H1 (cell line): Measurements from ENCODE around the gene ZNF423. TPM values are rescaled to one million over a fixed set of nuclear protein-coding genes. Genes with fewer than 3 reads are reported as not detected.

Experiments used
- CTCF ChIA-PET: fragments of 300-600 bp; sonication (Branson Sonifier 250); formaldehyde crosslinking; loops from one replicate; lab custom pipeline; 2021; ENCODE audit not compliant: partially characterized antibody; lab: Charles Lee
- POLR2A ChIA-PET: fragments of 300-600 bp; sonication (Branson Sonifier 250); formaldehyde crosslinking; loops from one replicate; lab custom pipeline; 2021; ENCODE audit warnings: inconsistent platforms; ENCODE audit not compliant: partially characterized antibody; lab: Charles Lee
- DNase-seq, 2 experiments: peaks; one replicate each; pipeline versions ENCODE4 v3.0.0 to v3.0.0-alpha.2; 2010 to 2022; ENCODE audit warnings: low spot score in 2 of 2, low read depth in 1 of 2, mixed read lengths in 1 of 2
- FAIRE-seq: peaks from 2 replicates; lab custom pipeline; 2011; peaks lifted over from hg19 to GRCh38; lab: Jason Lieb, UNC
- H2AFZ ChIP-seq: 2 replicates; pipeline ENCODE4 v1.8.1; 2012; ENCODE audit warnings: low read length, inconsistent platforms
- H2AK5ac ChIP-seq: 2 replicates; pipeline ENCODE4 v1.6.1; 2013; ENCODE audit warnings: low read depth, low read length
- H2BK120ac ChIP-seq: replicated peaks from 2 replicates; pipeline ENCODE3; 2013; ENCODE audit warnings: low read depth, low read length, inconsistent platforms
- H2BK12ac ChIP-seq: 2 replicates; pipeline ENCODE4 v1.6.1; 2013; ENCODE audit warnings: low read depth, low read length
- H2BK15ac ChIP-seq: 2 replicates; pipeline ENCODE4 v1.6.1; 2013; ENCODE audit warnings: low read length
- H2BK20ac ChIP-seq: 2 replicates; pipeline ENCODE4 v1.6.1; 2013; ENCODE audit warnings: low read length
- H2BK5ac ChIP-seq: 2 replicates; pipeline ENCODE4 v1.6.1; 2013; ENCODE audit warnings: low read depth, low read length
- H3K14ac ChIP-seq: 2 replicates; pipeline ENCODE4 v1.6.1; 2013; ENCODE audit warnings: inconsistent platforms; ENCODE audit not compliant: insufficient read length
- H3K18ac ChIP-seq: 2 replicates; pipeline ENCODE4 v1.6.1; 2013; ENCODE audit warnings: low read length; ENCODE audit errors: extremely low read depth
- H3K23ac ChIP-seq: 2 replicates; pipeline ENCODE4 v1.6.1; 2013; ENCODE audit warnings: inconsistent platforms; ENCODE audit not compliant: insufficient read length
- H3K23me2 ChIP-seq: 2 replicates; pipeline ENCODE4 v1.6.1; 2013; ENCODE audit warnings: low read depth, low read length
- H3K27ac ChIP-seq: 2 replicates; pipeline ENCODE4 v1.6.1; 2011; ENCODE audit warnings: low read depth, low read length, inconsistent platforms
- H3K27me3 ChIP-seq, 4 experiments: replicated peaks in 1 of 4; 1 replicate in 1 of 4; 2 replicates in 3 of 4; pipeline versions ENCODE4 v1.6.1 to v1.8.1; 2011 to 2013; ENCODE audit warnings: low read length in 3 of 4, mild to moderate bottlenecking in 3 of 4, inconsistent platforms in 2 of 4, mixed read lengths in 2 of 4, moderate library complexity in 1 of 4; ENCODE audit not compliant: control insufficient read depth in 3 of 4, insufficient read depth in 3 of 4; ENCODE audit errors: extremely low read depth in 1 of 4
- H3K36me3 ChIP-seq, 4 experiments: 2 replicates each; pipeline versions ENCODE4 v1.6.1 to v1.8.1; 2011 to 2013; ENCODE audit warnings: mild to moderate bottlenecking in 4 of 4, low read length in 3 of 4, moderate library complexity in 2 of 4, control low read depth in 1 of 4, inconsistent platforms in 1 of 4; ENCODE audit not compliant: insufficient read depth in 4 of 4, control insufficient read depth in 2 of 4
- H3K4ac ChIP-seq: replicated peaks from 2 replicates; pipeline ENCODE3; 2013; ENCODE audit warnings: low read length, low read depth, mixed read lengths, inconsistent platforms; ENCODE audit not compliant: insufficient read length
- H3K4me1 ChIP-seq, 4 experiments: replicated peaks in 1 of 4; 1 replicate in 1 of 4; 2 replicates in 3 of 4; pipeline versions ENCODE4 v1.6.1 to v1.8.1; 2011 to 2013; ENCODE audit warnings: low read length in 3 of 4, inconsistent platforms in 2 of 4, mixed read lengths in 1 of 4; ENCODE audit not compliant: insufficient read depth in 4 of 4, control insufficient read depth in 3 of 4
- H3K4me2 ChIP-seq, 2 experiments: 2 replicates each; pipeline versions ENCODE4 v1.6.1 to v1.8.1; 2011 to 2013; ENCODE audit warnings: low read depth in 2 of 2, low read length in 2 of 2, control low read depth in 1 of 2, inconsistent platforms in 1 of 2, mild to moderate bottlenecking in 1 of 2; ENCODE audit not compliant: insufficient read depth in 1 of 2
- H3K4me3 ChIP-seq, 4 experiments: fragments of 200-600, 300-600 bp in 1 of 4; sonication (generic), shearing (Covaris generic), sonication (Bioruptor Twin) in 1 of 4; 2 replicates each; pipeline versions ENCODE4 v1.5.1 to v1.8.1; 2011 to 2016; ENCODE audit warnings: low read length in 4 of 4, low read depth in 3 of 4, control low read depth in 2 of 4, inconsistent platforms in 2 of 4, mild to moderate bottlenecking in 2 of 4, mixed read lengths in 1 of 4, moderate library complexity in 1 of 4; ENCODE audit not compliant: insufficient read depth in 2 of 4; ENCODE audit errors: extremely low read depth in 1 of 4
- H3K56ac ChIP-seq: replicated peaks from 2 replicates; pipeline ENCODE3; 2013; ENCODE audit warnings: low read depth, mild to moderate bottlenecking, mixed read lengths, low read length, inconsistent platforms; ENCODE audit not compliant: insufficient read length
- H3K79me1 ChIP-seq: 2 replicates; pipeline ENCODE4 v1.6.1; 2013; ENCODE audit warnings: low read depth, low read length, control low read depth
- H3K79me2 ChIP-seq, 2 experiments: 2 replicates each; pipeline versions ENCODE4 v1.6.1 to v1.8.1; 2012 to 2013; ENCODE audit warnings: low read length in 2 of 2, mild to moderate bottlenecking in 2 of 2, inconsistent platforms in 1 of 2; ENCODE audit not compliant: insufficient read depth in 2 of 2, control insufficient read depth in 1 of 2
- H3K9ac ChIP-seq, 4 experiments: replicated peaks in 1 of 4; 1 replicate in 1 of 4; 2 replicates in 3 of 4; pipeline versions ENCODE4 v1.6.1 to v1.8.1; 2011 to 2013; ENCODE audit warnings: low read depth in 3 of 4, low read length in 3 of 4, control low read depth in 2 of 4, mild to moderate bottlenecking in 2 of 4, moderate library complexity in 2 of 4, inconsistent platforms in 1 of 4; ENCODE audit errors: extremely low read depth in 1 of 4
- H3K9me3 ChIP-seq, 2 experiments: 2 replicates each; pipeline versions ENCODE4 v1.6.1 to v1.8.1; 2012 to 2013; ENCODE audit warnings: mild to moderate bottlenecking in 2 of 2, moderate library complexity in 2 of 2, control low read depth in 1 of 2, inconsistent platforms in 1 of 2, low read depth in 1 of 2, low read length in 1 of 2, mixed read lengths in 1 of 2; ENCODE audit not compliant: insufficient read depth in 2 of 2
- H4K20me1 ChIP-seq, 2 experiments: replicated peaks in 1 of 2; 2 replicates each; pipeline versions ENCODE3 to v1.8.1; 2011 to 2013; ENCODE audit warnings: inconsistent platforms in 2 of 2, low read length in 2 of 2, mild to moderate bottlenecking in 1 of 2; ENCODE audit not compliant: insufficient read depth in 2 of 2, control insufficient read depth in 1 of 2
- H4K5ac ChIP-seq: 2 replicates; pipeline ENCODE4 v1.6.1; 2013; ENCODE audit warnings: low read length, low read depth, mixed read lengths, inconsistent platforms; ENCODE audit not compliant: insufficient read length
- H4K8ac ChIP-seq: 2 replicates; pipeline ENCODE4 v1.8.0; 2013; ENCODE audit warnings: mild to moderate bottlenecking, moderate library complexity, low read length, inconsistent platforms; ENCODE audit not compliant: insufficient read depth; ENCODE audit errors: extremely low read depth
- H4K91ac ChIP-seq: replicated peaks from 2 replicates; pipeline ENCODE3; 2013; ENCODE audit warnings: low read length, mixed read lengths, inconsistent platforms; ENCODE audit not compliant: insufficient read length
- CBX5 ChIP-seq: fragments of 300-800, 300-1000 bp; sonication (generic); IDR thresholded peaks from 2 replicates; pipeline ENCODE4 v1.7.1; 2016; ENCODE audit warnings: antibody characterized with exemption, low read length, low read depth
- CHD1 ChIP-seq: IDR thresholded peaks from 2 replicates; pipeline ENCODE4 v1.6.1; 2012; ENCODE audit warnings: low read depth, low read length, improper control_type of control experiment
- CREB1 ChIP-seq: IDR thresholded peaks from 2 replicates; pipeline ENCODE4 v1.6.1; 2012; ENCODE audit warnings: inconsistent platforms
- EZH2 ChIP-seq: fragments of 200-600 bp; sonication (generic); IDR thresholded peaks from 2 replicates; pipeline ENCODE4 v1.7.1; 2012; ENCODE audit warnings: low read depth, mild to moderate bottlenecking, moderate library complexity, low read length, inconsistent platforms; ENCODE audit not compliant: severe bottlenecking
- GABPA ChIP-seq: IDR thresholded peaks from 2 replicates; pipeline ENCODE4 v1.6.1; 2011; ENCODE audit warnings: mild to moderate bottlenecking, low read length, moderate library complexity, borderline replicate concordance; ENCODE audit not compliant: insufficient read depth
- GTF2F1 ChIP-seq: IDR thresholded peaks from 2 replicates; pipeline ENCODE4 v1.6.1; 2012; ENCODE audit warnings: low read depth, low read length, improper control_type of control experiment, borderline replicate concordance
- HDAC2 ChIP-seq, 2 experiments: fragments of 300-600 bp in 1 of 2; sonication (generic) in 1 of 2; IDR thresholded peaks; 2 replicates each; pipeline ENCODE4 v1.6.1; 2011 to 2012; ENCODE audit warnings: low read depth in 2 of 2, low read length in 2 of 2, mild to moderate bottlenecking in 2 of 2, moderate library complexity in 2 of 2, borderline replicate concordance in 1 of 2, inconsistent platforms in 1 of 2
- KDM4A ChIP-seq: IDR thresholded peaks from one replicate; pipeline ENCODE4 v1.7.1; 2012; ENCODE audit warnings: low read depth, mild to moderate bottlenecking, moderate library complexity, low read length, inconsistent platforms; ENCODE audit not compliant: severe bottlenecking
- KDM5A ChIP-seq: fragments of 200-600 bp; IDR thresholded peaks from 2 replicates; pipeline ENCODE4 v1.7.1; 2012; ENCODE audit warnings: mild to moderate bottlenecking, low read length, inconsistent platforms, mixed read lengths
- POLR2A ChIP-seq, 2 experiments: IDR thresholded peaks; 1 replicate in 1 of 2; 2 replicates in 1 of 2; pipeline ENCODE4 v1.6.1; 2011; ENCODE audit warnings: low read depth in 2 of 2, low read length in 2 of 2, mild to moderate bottlenecking in 2 of 2; ENCODE audit errors: control extremely low read depth in 1 of 2
- TEAD4 ChIP-seq: IDR thresholded peaks from 2 replicates; pipeline ENCODE4 v1.6.1; 2012; ENCODE audit warnings: low read depth, low read length, inconsistent platforms, mixed read lengths
- USF2 ChIP-seq: IDR thresholded peaks from 2 replicates; pipeline ENCODE4 v1.6.1; 2011; ENCODE audit warnings: low read length, improper control_type of control experiment
- WGBS, 2 experiments: shearing (Covaris generic) in 1 of 2; methylation state at CpG; one replicate each; pipeline versions ENCODE4 v1.1.6 to v1.1.7; 2013 to 2015; ENCODE audit warnings: low lambda C conversion rate in 2 of 2, mixed read lengths in 2 of 2, inconsistent platforms in 1 of 2, low coverage in 1 of 2, missing lambda C conversion rate in 1 of 2; ENCODE audit not compliant: insufficient replicate concordance in 2 of 2, insufficient coverage in 1 of 2, insufficient read length in 1 of 2; ENCODE audit errors: extremely low coverage in 1 of 2, missing lambda C conversion rate in 1 of 2; 5-methylcytosine and 5-hydroxymethylcytosine counted together
- polyA plus RNA-seq, 7 experiments: library from polyadenylated mRNA; depleted of rRNA in 3 of 7; stranded (reverse) in 5 of 7; unstranded in 2 of 7; fragments of >200 nt in 5 of 7; fragments of 200-250 nt in 2 of 7; gene quantifications; 1 replicate in 5 of 7; 2 replicates in 1 of 7; 4 replicates in 1 of 7; pipeline versions ENCODE4 v1.2.1 to v1.2.3, GENCODE V29; 2011 to 2013; ENCODE audit warnings: missing spikeins in 2 of 7, mixed read lengths in 2 of 7
- total RNA-seq: library from RNA; stranded (reverse); fragmentation: NEBNext Ultra II Directional; extraction: Animal tissue kit (Norgen Biotek cat#: 25700); gene quantifications from 2 replicates; pipeline ENCODE4 v1.2.1, GENCODE V29; 2021

ZNF423 gene
- total and polyA plus RNA-seq, 2 of the 8 experiments (the other 6 are each of a cell fraction or from before 2014, with no cell fraction given) = 38.2 to 52.3 TPM

- no peak overlapping the region for H4K5ac ChIP-seq
- no peak overlapping the region for H3K27ac ChIP-seq
- peak overlapping the region; percentile 39; the same call in 1 of the 2 replicates for H3K18ac ChIP-seq
- H3K79me2 ChIP-seq = no peaks in the 10 kb centered on the region
- no peaks in the 10 kb centered on the region for H3K79me1 ChIP-seq
- no peak for TF ChIP-seq EZH2
- no peak for TF ChIP-seq TEAD4
- TF ChIP-seq CHD1 = no peak
- TF ChIP-seq KDM4A = no peak
- no peak for TF ChIP-seq USF2
- no peak for TF ChIP-seq KDM5A
- TF ChIP-seq CBX5 = no peak
- no peak for TF ChIP-seq GTF2F1
- no peak for TF ChIP-seq CREB1
- no peak for TF ChIP-seq POLR2A (IDR thresholded peaks at IDR 0.05; ENCODE audit: control extremely low read depth in 1 of 2, low read depth in 2 of 2, low read length in 2 of 2)
- no peak for TF ChIP-seq GABPA
- TF ChIP-seq HDAC2 (IDR thresholded peaks at IDR 0.05; ENCODE audit: borderline replicate concordance in 1 of 2, low read depth in 2 of 2, low read length in 2 of 2) = no peak
- no peaks in the 10 kb centered on the region for H3K23me2 ChIP-seq
- H2BK15ac ChIP-seq = no peak overlapping the region
- H4K91ac ChIP-seq = no peak overlapping the region
- H3K36me3 ChIP-seq = no peaks in the 10 kb centered on the region
- peaks cover 2 to 13% (median 7%) of the 10 kb centered on the region in 4 experiments; a peak in 5 of 7 replicates for H3K4me1 ChIP-seq
- H3K23ac ChIP-seq = no peak overlapping the region
- no peak overlapping the region for H2BK12ac ChIP-seq
- ChIA-PET CTCF (interaction anchor here (0.8 to 3.6 kb wide), 6 partner anchors 12 to 276 kb away, joined by 3 to 21 read pairs (median 5); no protein-coding TSS in a partner anchor), POLR2A (interaction anchor here (0.7 kb wide), 1 partner anchor 13 kb away, joined by 3 read pairs; no protein-coding TSS in a partner anchor)
- H3K4ac ChIP-seq = no peak overlapping the region
- H4K8ac ChIP-seq = no peak overlapping the region
- no peak overlapping the region for H3K4me2 ChIP-seq
- no peak overlapping the region for H2BK5ac ChIP-seq
- WGBS, 2 experiments = 97% methylated on average over 16 of the region's 16 CpGs; no CpG with 5 or more reads in 1 of the 2 experiments
- H2AK5ac ChIP-seq = no peak overlapping the region
- FAIRE-seq = no peak
- no peak overlapping the region for H2AFZ ChIP-seq
- H3K56ac ChIP-seq = no peak overlapping the region
- no peak for DNase-seq
- H2BK20ac ChIP-seq = no peak overlapping the region
- H3K14ac ChIP-seq = no peak overlapping the region
- H4K20me1 ChIP-seq = no peaks in the 10 kb centered on the region
- H3K9me3 ChIP-seq = no peaks in the 10 kb centered on the region
- H3K27me3 ChIP-seq = no peaks in the 10 kb centered on the region
- no peak overlapping the region for H3K4me3 ChIP-seq
- H3K9ac ChIP-seq = no peak overlapping the region
- no peak overlapping the region for H2BK120ac ChIP-seq
Observed at GRCh38 chr16:49580751-49581303, 275.1 kb downstream of the ZNF423 start.
